ENCODE results near the gene ZC3H11A.

DNA sequence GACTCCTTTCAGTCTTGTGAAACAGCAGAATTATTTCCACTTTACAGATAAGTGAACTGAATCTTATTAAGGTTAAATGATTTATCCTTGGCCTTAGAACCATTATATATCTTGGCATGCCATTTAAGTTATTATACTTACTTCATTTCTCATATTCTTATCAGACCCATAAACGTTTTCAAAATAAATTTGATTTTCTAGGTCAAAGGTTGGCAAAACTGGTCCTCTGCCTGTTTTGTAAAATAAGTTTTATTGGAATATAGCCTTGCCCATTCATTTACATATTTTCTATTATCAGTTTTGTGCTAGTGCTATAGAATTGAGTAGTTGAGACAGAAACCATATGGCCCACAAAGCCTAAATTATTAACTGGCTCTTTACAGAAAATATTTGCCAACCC is 33.1 kb downstream of the ZC3H11A start:
- TF ChIP-seq RAD21 (IDR thresholded peaks at IDR 0.05; ENCODE audit: low read length) (no peak), BHLHE40 (IDR thresholded peaks at IDR 0.05; ENCODE audit: low read depth, low read length) (no peak), CTCF (conservative IDR thresholded peaks at IDR 0.05; ENCODE audit: low read depth, low read length) (no peak), POLR2A (IDR thresholded peaks at IDR 0.05; ENCODE audit: low read depth, low read length) (no peak), MAZ (IDR thresholded peaks at IDR 0.05; ENCODE audit: borderline replicate concordance, low read depth, low read length) (no peak), ELK1 (IDR thresholded peaks at IDR 0.05; ENCODE audit: borderline replicate concordance, low read depth, low read length) (no peak)
- TF ChIP-seq, protein P1, sequence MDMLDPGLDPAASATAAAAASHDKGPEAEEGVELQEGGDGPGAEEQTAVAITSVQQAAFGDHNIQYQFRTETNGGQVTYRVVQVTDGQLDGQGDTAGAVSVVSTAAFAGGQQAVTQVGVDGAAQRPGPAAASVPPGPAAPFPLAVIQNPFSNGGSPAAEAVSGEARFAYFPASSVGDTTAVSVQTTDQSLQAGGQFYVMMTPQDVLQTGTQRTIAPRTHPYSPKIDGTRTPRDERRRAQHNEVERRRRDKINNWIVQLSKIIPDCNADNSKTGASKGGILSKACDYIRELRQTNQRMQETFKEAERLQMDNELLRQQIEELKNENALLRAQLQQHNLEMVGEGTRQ (IDR thresholded peaks at IDR 0.05; ENCODE audit: low read depth, low read length): no peak
